Astrocyte (in vitro differentiated cells and primary cell): ENCODE measurements around the gene AQP3. TPM values are rescaled to one million over a fixed set of nuclear protein-coding genes. Genes with fewer than 3 reads are reported as not detected.

ENCODE experiments used
- DNase-seq: peaks from one replicate; pipeline ENCODE4 v3.0.0-alpha.2; 2010; ENCODE audit warnings: low read depth
- FAIRE-seq: peaks from 2 replicates; lab custom pipeline; 2011; peaks lifted over from hg19 to GRCh38; lab: Jason Lieb, UNC
- H2AFZ ChIP-seq: 2 replicates; pipeline ENCODE4 v1.6.0; 2012; ENCODE audit warnings: low read depth, low read length, inconsistent platforms
- H3K27ac ChIP-seq: 2 replicates; pipeline ENCODE4 v1.5.1; 2011; ENCODE audit warnings: low read depth, low read length, inconsistent platforms
- H3K27me3 ChIP-seq: 2 replicates; pipeline ENCODE4 v1.6.0; 2011; ENCODE audit warnings: low read length, inconsistent platforms; ENCODE audit not compliant: insufficient read depth
- H3K36me3 ChIP-seq: 2 replicates; pipeline ENCODE4 v1.5.1; 2011; ENCODE audit warnings: low read length, inconsistent platforms; ENCODE audit not compliant: insufficient read depth
- H3K4me1 ChIP-seq: 2 replicates; pipeline ENCODE4 v1.5.1; 2011; ENCODE audit warnings: low read length, inconsistent platforms; ENCODE audit not compliant: insufficient read depth
- H3K4me2 ChIP-seq: 2 replicates; pipeline ENCODE4 v1.6.0; 2012; ENCODE audit warnings: low read length, inconsistent platforms
- H3K4me3 ChIP-seq: 2 replicates; pipeline ENCODE4 v1.5.1; 2011; ENCODE audit warnings: low read depth, mild to moderate bottlenecking, low read length, inconsistent platforms; ENCODE audit not compliant: insufficient read depth
- H3K79me2 ChIP-seq: 2 replicates; pipeline ENCODE4 v1.6.0; 2012; ENCODE audit warnings: mild to moderate bottlenecking, low read length, inconsistent platforms; ENCODE audit not compliant: insufficient read depth
- H3K9ac ChIP-seq: 2 replicates; pipeline ENCODE4 v1.6.0; 2012; ENCODE audit warnings: mild to moderate bottlenecking, low read length, inconsistent platforms
- H3K9me3 ChIP-seq: 2 replicates; pipeline ENCODE4 v1.5.1; 2012; ENCODE audit warnings: low read depth, mild to moderate bottlenecking, low read length, inconsistent platforms; ENCODE audit not compliant: insufficient read depth
- H4K20me1 ChIP-seq: 2 replicates; pipeline ENCODE4 v1.6.0; 2012; ENCODE audit warnings: low read length, inconsistent platforms; ENCODE audit not compliant: insufficient read depth
- H3K27ac Mint-ChIP-seq: one replicate; pipeline ENCODE4 v1.8.0; 2021; ENCODE audit warnings: mild to moderate bottlenecking, mixed read lengths; ENCODE audit not compliant: unreplicated experiment
- H3K27me3 Mint-ChIP-seq: one replicate; pipeline ENCODE4 v1.8.0; 2021; ENCODE audit warnings: low read depth, mixed read lengths; ENCODE audit not compliant: unreplicated experiment
- H3K36me3 Mint-ChIP-seq: one replicate; pipeline ENCODE4 v1.8.0; 2021; ENCODE audit warnings: low read depth, mixed read lengths; ENCODE audit not compliant: unreplicated experiment
- H3K4me1 Mint-ChIP-seq: one replicate; pipeline ENCODE4 v1.8.0; 2021; ENCODE audit warnings: low read depth, mixed read lengths; ENCODE audit not compliant: unreplicated experiment
- H3K4me3 Mint-ChIP-seq: one replicate; pipeline ENCODE4 v1.8.0; 2021; ENCODE audit warnings: mild to moderate bottlenecking, moderate library complexity, mixed read lengths; ENCODE audit not compliant: unreplicated experiment
- H3K9me3 Mint-ChIP-seq: one replicate; pipeline ENCODE4 v1.8.0; 2021; ENCODE audit warnings: mild to moderate bottlenecking, mixed read lengths; ENCODE audit not compliant: unreplicated experiment
- EZH2 ChIP-seq: IDR thresholded peaks from 2 replicates; pipeline ENCODE4 v1.6.1; 2012; ENCODE audit warnings: mild to moderate bottlenecking, low read length, inconsistent platforms; ENCODE audit not compliant: insufficient read depth
- total RNA-seq: library from RNA; stranded (reverse); gene quantifications from 2 replicates; pipeline ENCODE4 v1.2.1, GENCODE V29; 2021
- TF ChIP-seq, protein P1 (sequence below): IDR thresholded peaks from 2 replicates; pipeline ENCODE4 v1.5.1; 2011; ENCODE audit warnings: low read depth, mild to moderate bottlenecking, inconsistent platforms, low read length, moderate library complexity; ENCODE audit not compliant: insufficient read depth

Gene AQP3
- total RNA-seq, 1 donor from 2014 or later, result 3.2 TPM

DNA sequence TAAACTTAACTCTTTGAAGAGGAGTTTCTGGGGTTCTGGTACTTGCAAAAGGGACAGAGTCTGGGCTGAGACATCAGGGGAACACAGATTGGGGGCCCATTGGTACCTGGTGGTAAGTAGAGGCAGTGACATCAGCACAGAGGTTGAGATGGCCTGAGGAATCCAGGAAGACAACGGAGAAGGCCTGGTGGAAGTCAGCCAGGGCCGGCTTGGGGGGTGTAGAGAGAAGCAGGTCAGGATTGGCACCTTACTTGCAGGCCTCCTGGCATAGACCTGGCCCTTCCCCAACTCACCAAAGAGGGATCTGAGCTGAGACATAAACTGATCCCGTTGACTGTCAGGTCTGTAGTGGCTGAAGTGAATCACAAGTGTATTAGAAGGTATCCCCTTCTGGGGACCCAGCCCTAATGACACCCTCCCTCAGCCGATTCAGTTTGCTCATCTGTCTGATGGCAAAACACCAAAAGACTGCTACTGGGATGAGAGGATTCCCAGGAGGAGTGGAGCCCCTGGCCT is 20.9 kb upstream of the AQP3 start:
- Histone ChIP-seq H4K20me1 (peaks cover 72% of the 10 kb centered on the region), H3K9ac (peak overlapping the region; percentile 9), H3K27ac (no peak overlapping the region), H3K4me3 (no peak overlapping the region), H2AFZ (no peak overlapping the region), H3K9me3 (no peaks in the 10 kb centered on the region), H3K4me2 (no peak overlapping the region), H3K4me1 (peaks cover 24% of the 10 kb centered on the region), H3K36me3 (peaks cover 65% of the 10 kb centered on the region), H3K79me2 (peaks cover 45% of the 10 kb centered on the region), H3K27me3 (no peaks in the 10 kb centered on the region)
- TF ChIP-seq, protein P1, sequence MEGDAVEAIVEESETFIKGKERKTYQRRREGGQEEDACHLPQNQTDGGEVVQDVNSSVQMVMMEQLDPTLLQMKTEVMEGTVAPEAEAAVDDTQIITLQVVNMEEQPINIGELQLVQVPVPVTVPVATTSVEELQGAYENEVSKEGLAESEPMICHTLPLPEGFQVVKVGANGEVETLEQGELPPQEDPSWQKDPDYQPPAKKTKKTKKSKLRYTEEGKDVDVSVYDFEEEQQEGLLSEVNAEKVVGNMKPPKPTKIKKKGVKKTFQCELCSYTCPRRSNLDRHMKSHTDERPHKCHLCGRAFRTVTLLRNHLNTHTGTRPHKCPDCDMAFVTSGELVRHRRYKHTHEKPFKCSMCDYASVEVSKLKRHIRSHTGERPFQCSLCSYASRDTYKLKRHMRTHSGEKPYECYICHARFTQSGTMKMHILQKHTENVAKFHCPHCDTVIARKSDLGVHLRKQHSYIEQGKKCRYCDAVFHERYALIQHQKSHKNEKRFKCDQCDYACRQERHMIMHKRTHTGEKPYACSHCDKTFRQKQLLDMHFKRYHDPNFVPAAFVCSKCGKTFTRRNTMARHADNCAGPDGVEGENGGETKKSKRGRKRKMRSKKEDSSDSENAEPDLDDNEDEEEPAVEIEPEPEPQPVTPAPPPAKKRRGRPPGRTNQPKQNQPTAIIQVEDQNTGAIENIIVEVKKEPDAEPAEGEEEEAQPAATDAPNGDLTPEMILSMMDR, result no peak
- no peak for TF ChIP-seq EZH2
- Mint-ChIP-seq H3K4me1 (peaks cover 11% of the 10 kb centered on the region), H3K9me3 (no peaks in the 10 kb centered on the region), H3K4me3 (no peak overlapping the region), H3K27me3 (no peaks in the 10 kb centered on the region), H3K36me3 (peaks cover 23% of the 10 kb centered on the region), H3K27ac (no peak overlapping the region)
- FAIRE-seq (no peak), DNase-seq (no peak)

DNA sequence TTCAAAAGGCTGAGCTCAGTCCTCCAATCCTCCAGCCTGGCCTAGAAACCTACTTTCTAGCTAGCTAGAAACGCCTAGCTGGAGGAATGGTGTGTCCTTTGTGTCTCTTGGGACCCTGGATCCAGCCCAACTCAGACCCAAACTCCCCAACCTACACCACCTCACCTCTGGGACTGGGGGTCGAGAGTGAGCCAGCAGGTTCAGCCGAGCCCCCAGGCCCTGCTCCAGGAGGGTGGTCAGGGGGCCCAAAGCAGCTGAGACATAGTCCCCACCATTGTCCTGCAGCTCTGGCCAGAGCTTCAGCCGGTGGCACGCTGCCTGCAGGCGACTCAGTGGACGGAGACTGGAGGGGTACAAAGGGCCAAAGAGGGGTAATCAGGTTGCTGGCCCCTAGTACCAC is 20.1 kb upstream of the AQP3 start:
- no peaks in the 10 kb centered on the region for H3K9me3 ChIP-seq
- H3K4me3 ChIP-seq, result no peak overlapping the region
- no peak overlapping the region for H2AFZ ChIP-seq
- no peaks in the 10 kb centered on the region for H3K27me3 Mint-ChIP-seq
- TF ChIP-seq, protein P1, result no peak
- no peak for TF ChIP-seq EZH2
- peaks cover 24% of the 10 kb centered on the region for H3K36me3 Mint-ChIP-seq
- FAIRE-seq (no peak), DNase-seq (no peak)
- no peaks in the 10 kb centered on the region for H3K9me3 Mint-ChIP-seq
- H3K4me1 Mint-ChIP-seq, result peaks cover 9% of the 10 kb centered on the region
- no peak overlapping the region for H3K4me3 Mint-ChIP-seq
- H3K79me2 ChIP-seq, result peaks cover 38% of the 10 kb centered on the region
- no peaks in the 10 kb centered on the region for H3K27me3 ChIP-seq
- H3K4me1 ChIP-seq, result peaks cover 18% of the 10 kb centered on the region
- peaks cover 71% of the 10 kb centered on the region for H4K20me1 ChIP-seq
- no peak overlapping the region for H3K27ac Mint-ChIP-seq
- no peak overlapping the region for H3K4me2 ChIP-seq
- peaks cover 70% of the 10 kb centered on the region for H3K36me3 ChIP-seq
- H3K9ac ChIP-seq, result no peak overlapping the region
- no peak overlapping the region for H3K27ac ChIP-seq

DNA sequence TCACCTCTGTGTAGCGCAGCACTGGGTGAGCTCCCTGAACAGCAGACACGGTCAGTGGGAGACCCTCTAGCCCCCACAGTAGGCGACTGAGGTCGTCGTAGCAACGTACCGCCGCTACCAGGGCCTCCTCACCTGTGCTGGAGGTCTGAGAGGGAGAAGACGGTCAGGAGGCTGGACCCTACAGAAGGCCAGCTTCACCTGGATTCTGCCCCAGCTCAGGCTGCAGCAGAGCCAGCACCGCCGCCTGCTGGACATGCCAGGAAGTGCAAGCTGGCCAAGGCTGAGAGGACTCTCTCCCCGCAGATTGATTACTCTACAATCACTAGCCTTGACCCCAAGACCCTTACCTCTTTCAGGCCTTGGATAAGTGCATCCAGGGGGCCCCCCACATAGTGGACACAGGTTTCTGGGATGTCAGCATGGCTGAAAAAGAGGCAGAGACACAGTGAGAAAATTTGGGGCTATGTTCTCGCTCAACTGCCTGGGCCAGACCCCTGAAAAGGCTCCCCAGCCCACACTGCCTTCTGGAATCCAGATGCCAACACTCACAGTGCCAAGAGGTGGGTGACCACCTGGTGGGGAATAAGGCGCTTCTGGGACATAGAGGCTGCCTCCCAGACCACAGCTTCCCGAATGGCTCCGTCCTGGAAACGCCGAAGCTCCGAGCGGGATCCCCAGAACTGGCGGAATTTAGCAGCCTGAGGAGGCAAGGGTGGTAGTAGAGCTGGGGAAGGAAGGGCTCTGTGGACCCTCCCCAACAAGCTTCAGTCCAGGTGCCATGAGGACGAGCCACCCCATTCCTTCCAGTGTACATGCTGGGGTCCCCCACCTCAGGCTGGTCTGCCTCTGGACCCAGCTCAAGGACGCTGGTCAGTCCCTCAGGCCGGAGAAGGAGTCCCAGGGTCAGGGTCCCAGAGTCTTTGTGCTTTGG is 19.4 kb upstream of the AQP3 start:
- TF ChIP-seq, protein P1, result peak; percentile 84
- no peak for TF ChIP-seq EZH2
- H3K9ac ChIP-seq, result no peak overlapping the region
- Mint-ChIP-seq H3K4me1 (peaks cover 5% of the 10 kb centered on the region), H3K27ac (no peak overlapping the region), H3K9me3 (no peaks in the 10 kb centered on the region), H3K27me3 (no peaks in the 10 kb centered on the region), H3K4me3 (no peak overlapping the region), H3K36me3 (peaks cover 26% of the 10 kb centered on the region)
- no peak overlapping the region for H3K4me2 ChIP-seq
- no peaks in the 10 kb centered on the region for H3K27me3 ChIP-seq
- peaks cover 71% of the 10 kb centered on the region for H4K20me1 ChIP-seq
- no peak overlapping the region for H3K27ac ChIP-seq
- H2AFZ ChIP-seq, result no peak overlapping the region
- DNase-seq (no peak), FAIRE-seq (no peak)
- peaks cover 11% of the 10 kb centered on the region for H3K4me1 ChIP-seq
- peaks cover 72% of the 10 kb centered on the region for H3K36me3 ChIP-seq
- peaks cover 31% of the 10 kb centered on the region for H3K79me2 ChIP-seq
- no peak overlapping the region for H3K4me3 ChIP-seq
- no peaks in the 10 kb centered on the region for H3K9me3 ChIP-seq
